ENCODE data around the gene CARD11.

The CARD11 gene

GRCh38 chr7:3043544-3044371 is at the start of gene CARD11:
Gene CARD11, minus strand, starts transcription at chr7:3043867. Its CDS starts 85,361 bp downstream, at chr7:2958506.
- Histone ChIP-seq H3K4me1 (ENCODE audit: control insufficient read depth in 1 of 2, insufficient read depth in 1 of 2, low read depth in 1 of 2, low read length in 1 of 2) (no peaks in the 10 kb centered on the region), H3K27ac (no peak within 1 kb of the TSS), H3K9me3 (no peaks in the 10 kb centered on the region), H3K36me3 (no peaks in the 10 kb centered on the region), H3K4me3 (ENCODE audit: low read depth in 1 of 2, low read length in 1 of 2) (no peak within 1 kb of the TSS), H3K27me3 (peaks cover 45% of the 10 kb centered on the region)
- no peak for TF ChIP-seq CTCF (IDR thresholded peaks at IDR 0.05)

GRCh38 chr7:3092468-3092867 is 48.8 kb upstream of the CARD11 start:
- Histone ChIP-seq H3K9me3 (no peaks in the 10 kb centered on the region), H3K27me3 (peaks cover 54% of the 10 kb centered on the region), H3K4me1 (ENCODE audit: control insufficient read depth in 1 of 2, insufficient read depth in 1 of 2, low read depth in 1 of 2, low read length in 1 of 2) (peaks cover 34 to 35% of the 10 kb centered on the region in 2 experiments), H3K4me3 (ENCODE audit: low read depth in 1 of 2, low read length in 1 of 2) (peak overlapping the region; percentile 30 to 39), H3K36me3 (no peaks in the 10 kb centered on the region), H3K27ac (no peak overlapping the region)
- TF ChIP-seq CTCF (IDR thresholded peaks at IDR 0.05) = no peak

- H3K27ac ChIP-seq = no peak overlapping the region
Measured at GRCh38 chr7:3091631-3092030, 48.0 kb upstream of the CARD11 start.

GRCh38 chr7:3089493-3089892 is 45.8 kb upstream of the CARD11 start:
- no peak overlapping the region for H3K27ac ChIP-seq
- H3K36me3 ChIP-seq = no peaks in the 10 kb centered on the region
- no peaks in the 10 kb centered on the region for H3K9me3 ChIP-seq
- no peak overlapping the region for H3K4me3 ChIP-seq (ENCODE audit: low read depth in 1 of 2, low read length in 1 of 2)
- H3K27me3 ChIP-seq = peaks cover 41% of the 10 kb centered on the region
- peaks cover 23 to 26% of the 10 kb centered on the region in 2 experiments for H3K4me1 ChIP-seq (ENCODE audit: control insufficient read depth in 1 of 2, insufficient read depth in 1 of 2, low read depth in 1 of 2, low read length in 1 of 2)
- TF ChIP-seq CTCF (IDR thresholded peaks at IDR 0.05) = no peak

More at GRCh38 chr7:3091631-3092030, 48.0 kb upstream of the CARD11 start:
- Histone ChIP-seq H3K36me3 (no peaks in the 10 kb centered on the region), H3K27me3 (peaks cover 55% of the 10 kb centered on the region), H3K4me3 (ENCODE audit: low read depth in 1 of 2, low read length in 1 of 2) (no peak overlapping the region), H3K4me1 (ENCODE audit: control insufficient read depth in 1 of 2, insufficient read depth in 1 of 2, low read depth in 1 of 2, low read length in 1 of 2) (peaks cover 34 to 35% of the 10 kb centered on the region in 2 experiments), H3K9me3 (no peaks in the 10 kb centered on the region)
- no peak for TF ChIP-seq CTCF (IDR thresholded peaks at IDR 0.05)

- Histone ChIP-seq H3K36me3 (no peaks in the 10 kb centered on the region), H3K4me1 (ENCODE audit: control insufficient read depth in 1 of 2, insufficient read depth in 1 of 2, low read depth in 1 of 2, low read length in 1 of 2) (peaks cover 6% of the 10 kb centered on the region in 2 experiments), H3K9me3 (no peaks in the 10 kb centered on the region), H3K4me3 (ENCODE audit: low read depth in 1 of 2, low read length in 1 of 2) (no peak overlapping the region), H3K27ac (no peak overlapping the region), H3K27me3 (peaks cover 36% of the 10 kb centered on the region)
- TF ChIP-seq CTCF (IDR thresholded peaks at IDR 0.05) = no peak
Measured at GRCh38 chr7:3087243-3087755, 43.6 kb upstream of the CARD11 start.
